T-helper 2 cell (primary cell): ENCODE results near the gene APOLD1.

Experiments
- DNase-seq, 5 experiments: peaks; one replicate each; pipeline versions ENCODE4 v3.0.0 to v3.0.0-alpha.2; 2012 to 2022

The APOLD1 gene

DNA sequence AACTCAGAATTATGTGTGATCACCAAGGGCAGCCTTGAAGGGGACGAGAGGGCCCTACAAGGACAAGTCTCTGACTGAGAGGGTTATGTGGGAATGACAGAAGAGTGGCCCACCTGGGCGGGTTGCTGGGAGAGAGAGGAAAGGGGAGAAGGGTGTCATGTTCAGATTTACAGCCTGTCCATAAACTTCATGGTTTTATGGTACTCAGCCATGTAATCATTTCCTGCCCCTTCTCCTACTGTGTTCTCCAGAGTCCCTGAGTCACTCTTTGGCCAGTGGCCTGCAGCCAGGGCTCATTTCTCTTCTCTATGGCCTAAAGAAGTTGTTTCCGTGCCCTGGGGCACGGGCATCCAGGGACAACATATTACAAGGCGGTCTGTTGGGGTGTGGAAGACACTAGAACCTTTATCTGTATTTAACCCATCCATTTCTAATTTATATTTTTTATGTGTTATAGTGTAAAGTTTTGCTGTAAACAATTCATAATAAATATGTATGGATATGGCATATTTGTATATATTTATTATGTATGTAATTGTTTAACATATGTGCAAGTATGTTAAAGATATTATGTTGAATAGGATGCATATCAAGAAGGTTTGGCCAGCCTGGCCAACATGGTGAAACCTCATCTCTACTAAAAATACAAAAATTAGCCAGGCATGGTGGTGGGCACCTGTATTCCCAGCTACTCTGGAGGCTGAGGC lies 54.6 kb downstream of the APOLD1 start:
- no peak for DNase-seq

- DNase-seq, result no peak
Observed at GRCh38 chr12:12840580-12840899, 55.1 kb downstream of the APOLD1 start.
